NCI-H1417 (cell line): ENCODE measurements around the gene KRTAP3-3.
"Not testable (repeated sequence)": the region's sequence is repeated elsewhere in the genome, so short reads cannot be mapped to it uniquely, and the experiment has no call there.

Experiments
- DNase-seq, 3 experiments: peaks; one replicate each; lab custom pipeline; 2025; lab: John Stamatoyannopoulos, UW

Gene KRTAP3-3

DNA sequence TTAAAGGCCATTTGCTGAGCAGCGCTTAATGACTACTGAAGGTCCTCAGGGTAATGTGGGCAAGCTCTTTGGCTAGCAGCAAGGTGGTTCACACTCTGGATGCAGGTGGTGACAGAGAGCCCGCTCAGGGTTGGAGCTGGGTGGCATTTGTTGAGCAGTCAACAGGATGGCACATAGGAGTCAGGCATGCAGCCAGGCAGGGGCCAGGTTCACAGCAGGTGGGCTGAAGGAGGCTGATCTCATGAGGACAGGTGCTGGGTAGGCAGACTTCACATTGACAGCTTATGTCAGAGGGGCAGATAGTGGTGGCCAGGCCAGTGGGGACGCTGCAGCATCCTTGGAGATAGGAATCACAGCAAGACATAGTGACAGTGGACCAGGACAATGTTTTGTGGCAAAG is 10.4 kb upstream of the KRTAP3-3 start:
- peak in 2 of 3 experiments; percentile 11 to 44 for DNase-seq

DNA sequence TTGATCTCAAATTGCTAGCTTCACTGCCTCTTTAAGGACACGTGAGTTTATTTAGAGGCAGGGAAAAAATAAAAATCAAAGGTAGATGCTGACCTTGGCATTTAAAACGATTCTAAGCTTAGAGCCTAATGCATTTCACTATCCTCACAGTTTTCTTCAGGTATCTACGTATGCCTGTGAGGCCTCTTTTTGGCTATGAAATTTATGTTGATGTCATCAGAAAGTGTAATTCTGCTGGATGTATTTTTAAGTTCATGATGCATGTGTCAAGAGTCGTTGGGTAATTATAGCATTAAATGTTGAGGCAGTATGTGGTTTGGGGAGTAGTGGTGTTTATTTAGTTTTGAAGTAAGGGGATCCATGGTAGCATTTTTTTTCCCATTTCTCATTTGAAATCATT is 10.0 kb upstream of the KRTAP3-3 start:
- DNase-seq, result peak in 1 of 3 experiments; percentile 44

DNA sequence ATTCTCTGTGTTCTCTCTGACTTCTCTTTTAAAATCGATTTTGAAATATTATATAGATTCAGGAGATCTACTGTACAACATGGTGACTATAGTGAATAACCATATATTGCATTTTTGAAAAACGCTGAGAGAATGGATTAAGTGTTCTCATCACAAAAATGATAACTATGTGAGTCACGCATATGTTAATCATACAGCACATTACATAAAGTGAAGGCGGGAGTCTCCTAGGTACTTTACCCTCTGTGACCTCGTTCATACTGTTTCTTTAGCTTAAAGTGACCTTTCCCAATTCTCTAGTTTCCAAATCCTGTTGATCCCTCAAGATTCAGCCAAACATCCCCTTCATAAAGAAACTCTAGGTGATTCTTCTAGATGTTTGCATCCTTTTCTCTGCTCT is 8.8 kb upstream of the KRTAP3-3 start:
- no peak for DNase-seq

DNA sequence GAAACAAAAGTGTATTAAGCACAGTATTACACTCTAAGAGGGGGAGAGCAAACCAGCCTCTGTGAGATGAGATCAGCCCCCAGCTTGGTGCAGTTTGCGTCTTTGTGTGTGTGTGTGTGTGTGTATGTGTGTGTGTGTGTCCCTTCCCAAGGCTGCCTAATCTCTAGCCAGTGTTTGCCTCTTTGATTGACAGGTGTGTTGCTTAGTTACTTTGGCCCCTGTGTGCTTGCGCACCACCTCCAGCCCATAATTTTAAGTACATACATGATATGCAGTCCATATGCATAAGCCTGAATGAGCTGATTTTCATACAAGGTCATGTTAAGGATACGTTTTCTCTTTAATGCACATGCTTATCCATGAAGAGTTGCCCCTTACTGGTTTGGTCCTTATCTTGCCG is 7.8 kb upstream of the KRTAP3-3 start:
- no peak for DNase-seq

DNA sequence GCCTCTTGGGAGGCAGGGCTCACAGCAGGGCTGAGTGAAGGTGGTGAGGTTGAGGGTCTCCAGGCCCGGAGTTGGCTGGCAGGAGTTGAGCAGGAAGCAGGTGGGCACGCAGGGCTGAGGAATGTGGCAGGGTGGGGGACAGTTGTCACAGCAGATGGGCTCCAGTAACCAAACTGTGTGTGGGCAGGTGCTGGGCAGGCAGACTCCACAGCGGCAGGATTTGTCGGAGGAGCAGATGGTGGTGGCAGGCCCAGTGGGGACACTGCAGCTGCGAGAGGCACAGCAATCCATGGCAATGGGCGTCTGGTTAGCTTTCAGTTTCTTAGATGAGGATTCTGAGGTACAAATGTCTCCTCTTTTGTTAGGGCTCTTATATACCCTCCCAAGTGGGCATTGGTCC is 5.6 kb upstream of the KRTAP3-3 start, which contains the start of gene KRTAP3-2:
Gene KRTAP3-2, minus strand, starts transcription at position 344 of the 400 bp plus-strand sequence. Its CDS starts 53 bp downstream, at position 291.
- DNase-seq, result not testable (repeated sequence)

DNA sequence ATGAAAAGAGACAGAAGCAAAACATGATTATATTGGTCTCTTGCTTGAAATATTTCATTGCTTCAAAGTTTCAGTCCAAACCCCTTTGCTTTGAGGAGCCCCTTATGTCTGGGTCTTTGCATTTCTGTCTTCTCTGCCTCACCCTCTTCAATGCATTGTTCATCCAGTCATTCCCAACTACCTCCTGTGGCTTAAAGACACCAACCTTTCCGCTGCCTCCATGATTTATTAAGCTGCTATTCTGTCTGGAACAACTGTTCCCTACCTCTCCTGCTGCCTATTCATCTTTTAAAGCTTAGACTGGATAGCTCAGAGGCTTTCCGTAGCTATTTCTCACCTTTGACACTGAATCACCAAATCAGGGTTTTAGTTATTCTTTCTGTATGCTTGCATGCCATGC is 3.4 kb upstream of the KRTAP3-3 start:
- no peak for DNase-seq

DNA sequence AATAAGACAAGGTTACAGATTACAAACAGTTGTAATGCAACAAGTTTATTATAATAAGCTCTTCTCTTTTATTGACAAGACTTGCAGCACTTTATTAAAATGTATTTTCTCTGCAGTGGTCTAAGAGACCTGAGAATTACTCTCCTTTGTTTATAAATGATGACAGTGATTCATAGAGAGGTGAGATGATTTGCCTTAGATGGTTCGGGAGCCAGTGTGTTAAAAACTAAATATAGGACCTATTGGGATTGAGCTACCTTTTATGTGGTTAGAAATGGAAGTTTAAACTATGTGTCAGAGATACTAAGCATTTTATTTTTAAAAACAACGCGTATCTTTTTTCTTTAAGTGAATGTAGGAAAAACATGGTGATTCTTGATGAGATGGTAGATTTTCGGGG is 2.9 kb upstream of the KRTAP3-3 start:
- DNase-seq, result no peak

DNA sequence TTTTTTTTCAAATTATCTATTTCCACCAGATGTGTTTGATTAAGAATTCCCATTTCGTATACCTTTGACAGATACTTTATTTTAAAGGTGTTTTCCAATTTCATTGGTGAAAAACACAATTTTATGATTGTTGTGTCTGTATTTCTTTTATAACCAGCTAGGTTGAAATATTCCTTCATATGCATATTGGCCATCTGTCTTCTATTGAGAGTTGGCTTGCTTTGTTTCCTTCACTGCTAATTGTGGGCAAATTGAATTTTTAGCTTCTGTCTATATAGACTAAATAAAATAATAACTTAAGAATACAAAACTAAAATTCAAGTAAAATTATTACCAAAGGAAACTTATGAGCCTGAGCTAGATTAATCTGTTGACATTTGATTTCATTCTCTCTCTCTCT is 1.2 kb upstream of the KRTAP3-3 start:
- DNase-seq, result no peak

DNA sequence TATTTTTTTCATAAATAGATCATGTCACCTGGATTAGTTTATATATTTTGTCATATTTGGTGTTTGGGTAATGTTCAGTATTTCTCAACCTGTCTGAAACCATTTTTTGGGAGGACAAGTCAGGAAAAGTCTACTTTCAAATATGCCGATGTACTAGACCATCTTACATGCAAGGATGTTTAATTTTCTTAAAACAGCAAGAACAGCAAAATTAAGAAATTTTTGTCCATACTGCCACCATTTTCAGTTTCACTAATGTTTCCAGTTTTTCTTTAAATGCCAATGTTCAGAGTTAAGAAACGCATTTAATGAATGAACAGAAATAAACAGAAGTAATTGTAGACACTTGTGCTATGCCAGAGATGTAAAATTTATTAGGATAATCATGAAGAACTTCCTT is 880 bp downstream of the KRTAP3-3 start:
- no peak for DNase-seq

DNA sequence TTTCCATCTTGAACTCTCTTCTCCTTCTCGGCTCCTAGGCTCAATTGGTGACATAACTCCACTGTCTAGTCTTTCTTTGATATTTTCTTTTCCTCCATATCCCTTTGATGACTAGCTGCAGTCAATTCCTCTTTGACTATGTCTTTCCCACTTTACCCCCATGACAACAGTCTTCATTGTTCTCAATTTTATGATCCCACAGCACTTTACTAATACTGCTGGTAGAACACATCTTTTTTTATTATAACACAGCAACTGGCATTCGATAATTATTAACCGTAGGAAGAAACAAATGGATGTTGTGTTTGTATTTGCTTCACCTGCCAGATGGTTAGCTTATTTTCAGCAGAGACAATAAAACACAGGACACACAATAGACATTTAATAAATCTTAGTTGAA is 1.3 kb downstream of the KRTAP3-3 start:
- peak in 1 of 3 experiments; percentile 48 for DNase-seq

DNA sequence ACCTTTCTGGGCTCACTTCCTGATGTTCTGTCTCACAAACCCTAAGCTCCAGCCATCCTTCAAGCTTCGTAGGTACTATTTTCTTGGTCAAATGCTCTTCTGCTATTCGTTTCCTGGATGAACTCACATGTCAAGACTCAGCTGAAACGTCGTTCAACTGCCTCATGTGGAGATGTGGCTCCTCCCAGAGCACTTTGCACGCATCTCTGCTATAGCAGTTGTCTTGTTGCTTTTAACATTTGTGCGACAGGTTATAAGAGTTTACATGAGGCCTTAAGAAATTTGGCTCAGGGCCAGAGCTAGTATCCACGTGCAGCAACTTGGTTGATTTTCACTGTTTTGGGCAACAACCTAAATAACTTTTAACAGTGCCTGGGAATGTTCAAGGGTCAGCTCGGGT is 7.0 kb downstream of the KRTAP3-3 start:
- DNase-seq, result no peak

DNA sequence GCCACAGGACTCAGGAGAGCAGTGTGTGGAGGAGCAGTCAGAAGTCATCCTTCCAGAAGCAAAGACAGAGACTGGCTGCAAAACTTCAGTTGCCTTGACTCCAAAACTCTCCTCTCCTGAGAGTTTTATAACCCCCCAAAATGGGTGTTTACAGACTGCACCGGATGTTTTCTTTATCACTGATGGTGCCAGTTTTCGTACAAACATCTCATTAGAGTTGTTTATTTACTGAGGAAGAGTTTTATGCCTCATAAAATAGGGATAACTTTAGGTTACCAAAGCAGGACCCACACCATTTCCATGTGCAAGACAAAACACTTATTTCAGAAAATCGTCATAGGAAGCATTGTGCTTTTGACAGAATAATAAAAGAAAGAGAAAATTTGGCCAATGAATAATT is 9.7 kb downstream of the KRTAP3-3 start, which contains the start of gene KRT40:
Gene KRT40, minus strand, starts transcription at position 101 of the 400 bp plus-strand sequence. Its CDS starts 53 bp downstream, at position 48.
- peak in 1 of 3 experiments; percentile 12 for DNase-seq

DNA sequence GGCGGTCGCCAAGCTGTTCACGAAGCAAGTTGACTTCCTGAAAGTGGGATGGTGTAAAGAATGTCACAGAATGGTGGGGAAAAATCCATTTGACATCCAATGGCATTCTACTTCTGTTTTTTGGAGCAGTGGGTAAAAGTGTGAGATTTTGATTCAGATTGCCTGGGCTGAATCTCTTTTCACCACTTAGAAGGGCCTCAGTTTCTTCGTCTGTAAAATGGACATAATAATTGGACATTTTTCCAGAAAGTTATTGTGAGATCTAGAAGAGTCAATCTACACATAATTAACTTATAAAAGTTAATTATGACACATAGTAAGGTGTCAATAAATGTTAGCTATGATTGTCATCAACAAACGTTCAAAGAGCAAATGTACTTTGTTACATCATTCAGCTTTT is 12.8 kb downstream of the KRTAP3-3 start:
- no peak for DNase-seq

DNA sequence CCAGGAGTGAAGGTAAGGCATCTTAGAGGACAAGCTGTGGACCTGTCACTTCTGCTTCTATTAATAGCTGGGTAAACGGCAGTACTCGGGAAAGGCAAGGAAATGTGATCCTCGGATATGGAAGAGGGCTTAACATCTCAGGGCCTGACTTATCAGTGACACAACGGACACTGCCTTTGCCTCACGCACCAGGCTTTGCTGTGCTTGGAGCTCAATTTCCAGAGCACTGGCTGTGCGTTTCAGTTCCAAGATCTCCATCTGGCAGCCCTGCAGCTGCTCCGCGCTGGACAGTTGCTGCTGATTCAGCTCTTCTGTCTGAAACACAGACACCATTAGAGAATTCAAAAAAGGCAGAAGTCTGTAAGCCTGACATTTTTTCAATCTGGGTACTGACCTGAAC is 13.4 kb downstream of the KRTAP3-3 start:
- DNase-seq, result peak; percentile 32 to 56 (median 50)

DNA sequence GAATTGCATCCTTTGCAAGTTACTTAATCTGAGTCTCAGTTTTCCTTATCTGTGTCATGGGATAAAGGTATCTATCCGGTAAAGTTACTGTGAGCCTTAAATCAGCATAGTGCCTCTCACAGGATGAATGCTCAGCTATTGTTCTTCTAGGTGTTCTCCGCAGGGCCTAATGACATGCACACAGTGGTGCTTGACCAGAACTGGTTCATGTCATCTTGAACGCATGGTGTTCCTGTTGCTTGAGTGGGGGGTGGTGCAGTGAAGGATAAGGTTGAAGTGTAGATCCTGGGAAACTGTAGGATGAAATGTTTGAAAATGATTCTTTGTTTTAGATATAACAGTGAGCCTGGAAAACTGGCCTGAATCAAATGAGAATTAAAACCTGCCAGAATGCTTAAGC is 13.8 kb downstream of the KRTAP3-3 start:
- DNase-seq, result peak in 1 of 3 experiments; percentile 33

DNA sequence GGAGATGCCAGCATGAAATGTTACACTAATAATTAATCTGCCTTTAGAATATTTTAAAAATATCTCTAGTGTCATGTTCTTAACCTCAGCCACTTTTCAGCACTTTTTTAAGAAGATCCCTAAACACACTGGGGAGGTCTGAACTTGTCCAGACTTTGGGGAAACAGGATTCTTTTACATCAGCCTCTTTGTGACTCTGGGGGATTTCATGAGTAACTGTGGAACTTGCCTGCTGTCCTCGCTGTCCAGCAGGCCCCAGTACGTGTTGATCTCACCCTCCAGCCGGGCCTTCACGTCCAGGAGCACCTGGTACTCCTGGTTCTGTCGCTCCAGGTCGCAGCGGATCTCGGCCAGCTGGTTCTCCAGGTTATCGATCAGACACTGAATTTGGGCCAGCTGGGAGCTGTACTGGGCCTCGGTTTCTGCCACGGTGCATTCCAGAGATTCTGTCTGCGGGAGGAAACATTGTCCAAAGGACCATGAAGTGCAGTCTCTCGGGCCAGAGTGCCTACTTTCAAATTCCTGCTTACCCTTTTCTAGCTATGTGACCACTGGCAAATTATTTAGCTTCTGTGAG is 15.3 kb downstream of the KRTAP3-3 start:
- DNase-seq, result no peak

DNA sequence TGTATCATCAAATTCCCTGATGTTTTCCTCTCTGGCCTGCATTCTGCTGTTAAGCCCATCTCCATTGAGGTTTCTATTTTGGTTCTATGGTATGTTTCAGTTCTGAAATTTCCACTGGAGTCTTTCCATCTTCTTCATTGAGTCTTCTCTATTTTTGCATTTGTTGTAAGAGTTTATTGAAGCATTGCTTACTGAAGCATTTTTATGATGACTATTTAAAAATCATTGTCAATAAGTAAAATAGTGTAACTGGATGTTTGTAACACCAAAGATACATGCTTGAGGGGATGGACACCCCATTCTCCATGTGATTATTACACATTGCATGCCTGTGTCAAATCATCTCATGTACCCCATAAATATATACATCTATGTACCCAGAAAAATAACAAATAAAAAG is 18.4 kb downstream of the KRTAP3-3 start:
- DNase-seq, result no peak

DNA sequence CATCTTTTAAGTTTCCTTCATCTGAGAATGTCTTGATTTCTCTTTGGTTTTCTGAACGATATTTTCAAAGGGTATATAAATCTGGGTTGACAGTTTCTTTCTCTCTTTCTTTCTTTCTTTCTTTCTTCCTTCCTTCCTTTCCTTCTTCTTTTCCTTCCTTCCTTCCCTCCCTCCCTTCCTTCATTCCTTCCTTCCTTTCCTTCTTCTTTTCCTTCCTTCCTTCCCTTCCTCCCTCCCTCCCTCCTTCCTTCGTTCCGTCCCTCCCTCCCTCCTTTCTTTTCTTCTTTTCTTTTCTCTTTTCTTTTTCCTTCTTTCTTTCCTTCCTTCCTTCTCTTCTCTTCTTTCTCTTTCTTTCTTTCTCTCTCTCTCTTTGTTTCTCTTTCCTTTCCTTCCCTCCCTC is 19.6 kb downstream of the KRTAP3-3 start:
- no peak for DNase-seq

DNA sequence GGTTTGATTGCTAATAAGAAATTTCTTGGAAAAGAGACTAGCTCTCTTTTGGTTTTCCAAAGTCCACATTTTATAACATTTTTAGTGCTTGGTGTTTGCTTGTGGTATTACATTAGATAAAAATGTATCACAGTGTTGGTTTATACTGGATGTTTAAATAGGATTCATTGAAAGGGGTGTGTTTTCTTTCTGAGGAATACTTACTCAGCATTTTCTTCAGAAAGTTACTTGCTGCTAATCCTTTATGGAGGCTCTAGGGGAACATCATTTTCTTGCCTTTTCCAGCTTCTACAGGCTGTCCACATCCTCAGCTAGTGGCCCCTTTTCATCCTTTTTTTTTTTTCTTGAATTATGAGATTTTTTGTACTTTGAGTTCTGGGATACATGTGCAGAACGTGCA is 26.4 kb downstream of the KRTAP3-3 start:
- DNase-seq, result no peak

DNA sequence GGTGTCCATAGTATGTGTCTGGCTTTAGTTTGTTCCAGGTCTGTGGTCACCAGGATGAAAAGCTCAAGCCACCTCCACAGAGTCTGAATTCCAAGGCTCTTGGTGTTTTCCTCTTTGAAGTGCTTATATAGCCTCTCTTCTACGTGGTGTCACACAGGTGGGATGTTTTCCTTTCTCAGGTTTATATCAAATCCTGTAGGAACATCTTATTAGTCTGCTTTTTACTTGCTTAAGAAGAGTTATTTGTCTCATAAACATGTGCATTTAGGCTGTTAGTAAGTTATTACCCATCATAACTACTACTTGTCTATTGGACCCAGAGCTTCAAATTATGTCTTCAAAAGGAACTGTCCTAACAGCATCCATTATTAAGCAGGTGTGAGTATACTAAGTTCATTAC is 27.1 kb downstream of the KRTAP3-3 start, which contains the start of gene KRT39:
Gene KRT39, minus strand, starts transcription at position 101 of the 400 bp plus-strand sequence. Its CDS starts 92 bp downstream, at position 9.
- DNase-seq, result no peak

DNA sequence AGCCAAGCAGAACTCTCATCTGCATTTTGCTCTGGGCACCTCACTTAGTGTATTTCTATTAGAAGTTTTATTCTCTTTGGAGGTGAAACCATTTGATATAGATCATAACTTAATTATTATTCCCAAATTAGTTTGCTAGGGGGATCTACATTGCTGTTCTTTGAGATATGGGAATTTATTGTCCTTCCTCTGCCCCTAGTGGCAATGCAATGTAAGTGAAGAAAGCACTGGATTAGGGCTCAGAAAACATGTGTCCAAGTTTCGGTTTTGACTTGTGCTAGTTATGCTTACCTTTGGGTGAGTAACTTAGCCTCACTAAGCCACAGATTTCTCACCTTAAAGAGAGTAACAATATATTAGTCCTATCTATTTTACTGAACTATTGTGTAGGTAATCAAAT is 30.1 kb downstream of the KRTAP3-3 start:
- DNase-seq, result no peak

DNA sequence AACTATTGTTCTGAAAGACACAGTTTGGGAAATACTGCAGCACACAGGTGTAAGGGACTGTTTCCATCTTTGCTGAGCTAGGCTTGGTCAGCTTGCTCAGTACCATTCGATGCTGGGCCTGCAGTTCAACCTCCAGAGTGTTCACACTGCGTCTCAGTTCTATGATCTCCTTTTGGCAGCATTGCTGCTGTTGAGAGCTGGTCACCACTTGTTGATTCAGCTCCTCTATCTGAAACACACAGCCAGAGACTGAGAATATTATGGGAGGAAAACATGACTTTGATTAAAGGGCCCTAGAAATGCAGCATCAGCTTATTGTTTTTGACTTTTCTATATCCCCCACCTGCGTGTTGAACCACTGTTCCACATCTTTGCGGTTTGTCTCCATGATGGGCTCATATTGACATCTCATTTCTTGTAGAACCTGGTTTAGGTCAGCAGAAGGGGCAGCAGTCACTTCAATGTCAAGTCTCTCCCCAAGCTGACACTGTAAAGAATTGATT is 31.9 kb downstream of the KRTAP3-3 start:
- DNase-seq, result no peak

DNA sequence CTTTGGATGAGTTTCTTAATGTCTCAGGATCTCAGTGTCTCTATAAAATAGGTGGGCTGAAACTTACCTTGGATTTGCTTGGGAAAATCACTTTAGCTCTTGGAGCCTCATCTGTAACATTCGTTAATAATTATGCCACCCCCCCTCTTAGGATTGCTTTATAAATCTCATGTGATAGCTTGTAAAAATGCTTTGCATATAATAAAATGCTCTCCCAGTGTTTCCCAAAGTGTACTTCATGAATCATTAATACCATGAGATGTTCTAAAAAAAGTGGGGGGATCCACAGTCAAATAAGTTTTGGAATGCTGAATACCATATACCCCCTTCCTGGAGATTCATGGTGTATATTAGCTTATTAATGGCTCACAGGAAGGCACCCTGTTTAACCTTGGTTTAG is 32.4 kb downstream of the KRTAP3-3 start:
- DNase-seq, result no peak

DNA sequence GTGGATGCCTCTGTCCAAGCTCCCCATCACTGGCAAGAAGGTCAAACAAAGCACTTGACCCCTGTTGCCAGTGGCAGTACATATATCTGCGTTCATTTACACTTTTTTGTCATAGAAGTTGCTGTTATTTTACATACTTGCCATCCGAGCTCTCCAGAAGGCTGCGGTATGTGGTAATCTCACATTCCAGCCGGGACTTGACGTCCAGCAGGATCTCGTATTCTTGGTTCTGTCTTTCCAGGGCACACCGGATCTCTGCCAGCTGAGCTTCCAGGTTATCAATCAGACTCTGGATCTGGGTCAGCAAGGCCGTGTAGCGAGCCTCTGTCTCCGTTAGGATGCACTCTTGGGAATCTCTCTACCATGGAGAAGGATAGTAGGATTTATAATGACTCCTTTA is 33.8 kb downstream of the KRTAP3-3 start:
- DNase-seq, result no peak
